OCI-LY1 (cell line): Measurements from ENCODE around the gene PGAM2.

Experiments
- H2AFZ ChIP-seq: fragments of 200-600 bp; sonication (generic), shearing (Covaris generic); 2 replicates; pipeline ENCODE4 v1.6.0; 2014; ENCODE audit warnings: antibody characterized with exemption, mild to moderate bottlenecking, low read length
- H3F3A ChIP-seq: fragments of 200-600 bp; sonication (generic), shearing (Covaris generic); 2 replicates; pipeline ENCODE4 v1.6.0; 2014; ENCODE audit warnings: mild to moderate bottlenecking, antibody characterized with exemption, low read length, moderate library complexity; ENCODE audit not compliant: insufficient read depth
- H3K27ac ChIP-seq: fragments of 200-600 bp; sonication (generic); 2 replicates; pipeline ENCODE4 v1.5.1; 2014; ENCODE audit warnings: low read length, mixed run types, mild to moderate bottlenecking, low read depth; ENCODE audit not compliant: poor library complexity, severe bottlenecking
- H3K27me3 ChIP-seq: fragments of 200-600 bp; sonication (generic); 2 replicates; pipeline ENCODE4 v1.6.0; 2014; ENCODE audit warnings: antibody characterized with exemption, mild to moderate bottlenecking, low read length, moderate library complexity; ENCODE audit not compliant: insufficient read depth
- H3K36me3 ChIP-seq: fragments of 200-600 bp; sonication (generic); 2 replicates; pipeline ENCODE4 v1.6.1; 2014; ENCODE audit warnings: mild to moderate bottlenecking, antibody characterized with exemption, low read length, moderate library complexity, mixed read lengths; ENCODE audit not compliant: insufficient read depth
- H3K4me1 ChIP-seq: fragments of 200-600 bp; sonication (generic); 2 replicates; pipeline ENCODE4 v1.5.1; 2014; ENCODE audit warnings: mild to moderate bottlenecking, low read length, moderate library complexity; ENCODE audit not compliant: insufficient read depth, severe bottlenecking
- H3K4me2 ChIP-seq: fragments of 200-600 bp; sonication (generic), shearing (Covaris generic); 2 replicates; pipeline ENCODE4 v1.6.1; 2014; ENCODE audit warnings: low read length
- H3K4me3 ChIP-seq: fragments of 200-600 bp; sonication (generic); 2 replicates; pipeline ENCODE4 v1.5.1; 2014; ENCODE audit warnings: low read length, low read depth, mild to moderate bottlenecking, mixed read lengths; ENCODE audit not compliant: poor library complexity, severe bottlenecking
- H3K79me2 ChIP-seq: fragments of 200-600 bp; shearing (Covaris generic); 2 replicates; pipeline ENCODE4 v1.6.1; 2016; ENCODE audit warnings: mixed run types, low read length, mixed read lengths; ENCODE audit not compliant: insufficient read depth
- H3K9ac ChIP-seq: fragments of 200-600 bp; sonication (generic), shearing (Covaris generic); 2 replicates; pipeline ENCODE4 v1.6.1; 2014; ENCODE audit warnings: mild to moderate bottlenecking, low read length, mixed read lengths
- H3K9me2 ChIP-seq: fragments of 200-600 bp; sonication (generic), shearing (Covaris generic); 2 replicates; pipeline ENCODE4 v1.6.1; 2014; ENCODE audit warnings: low read depth, mild to moderate bottlenecking, low read length, mixed read lengths
- H3K9me3 ChIP-seq: fragments of 200-600 bp; shearing (Covaris generic); 2 replicates; pipeline ENCODE4 v1.6.1; 2014; ENCODE audit warnings: low read length, mixed read lengths
- H4K20me1 ChIP-seq: fragments of 200-600 bp; sonication (generic), shearing (Covaris generic); 2 replicates; pipeline ENCODE4 v1.6.0; 2016; ENCODE audit warnings: mild to moderate bottlenecking, low read length; ENCODE audit not compliant: insufficient read depth
- EZH2 ChIP-seq: fragments of 200-600 bp; sonication (generic), shearing (Covaris generic); IDR thresholded peaks from 2 replicates; pipeline ENCODE4 v1.8.0; 2017; ENCODE audit warnings: borderline replicate concordance, mixed run types, mild to moderate bottlenecking, antibody characterized with exemption, low read length, moderate library complexity, mixed read lengths
- TF ChIP-seq, protein P1 (sequence below): fragments of 200-600 bp; sonication (generic), shearing (Covaris generic); IDR thresholded peaks from 2 replicates; pipeline ENCODE4 v1.5.1; 2017; ENCODE audit warnings: mild to moderate bottlenecking, antibody characterized with exemption, low read length, moderate library complexity, mixed read lengths

The PGAM2 gene

DNA sequence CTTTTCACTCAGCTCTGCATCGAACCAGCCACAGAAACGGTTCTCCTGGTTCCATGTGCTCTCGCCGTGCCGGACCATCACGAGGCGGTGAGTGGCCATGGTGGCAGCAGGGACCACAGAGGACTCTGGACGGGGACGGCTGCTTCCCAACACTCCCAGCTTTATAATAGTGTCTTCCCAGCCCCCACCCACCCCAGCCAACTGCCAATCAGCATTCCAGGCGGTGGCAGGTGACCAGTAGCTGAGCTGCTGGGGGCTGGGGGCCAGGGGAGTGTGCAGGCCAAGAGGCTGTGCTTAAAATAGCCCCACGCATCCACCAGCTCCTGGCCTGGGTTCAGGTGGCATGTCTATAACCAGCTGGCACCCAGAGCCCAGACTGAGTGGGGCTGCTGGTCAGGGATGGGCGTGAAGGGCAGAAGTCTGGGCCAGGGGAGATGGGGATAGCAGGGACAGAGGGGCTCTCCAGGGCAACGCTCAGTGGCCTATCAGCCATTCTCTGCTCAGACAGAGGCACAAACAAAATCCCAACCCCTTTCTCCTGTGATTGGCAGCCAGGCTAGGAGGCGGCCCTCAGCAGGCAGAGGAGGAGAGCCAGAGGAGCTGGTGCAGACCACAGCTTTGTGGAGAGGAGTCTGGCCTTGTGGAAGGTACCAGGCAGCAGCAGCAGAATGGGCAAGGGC lies at the start of gene PGAM2:
TSS of gene PGAM2 (minus strand) at position 137 of the 680 bp plus-strand sequence. CDS start at position 99, 38 bp downstream.
- Histone ChIP-seq H3K9ac (no peak within 1 kb of the TSS), H3K9me2 (no peaks in the 10 kb centered on the region), H2AFZ (no peak within 1 kb of the TSS), H3K79me2 (no peaks in the 10 kb centered on the region), H3K27me3 (no peaks in the 10 kb centered on the region; the same call in 1 of the 2 replicates), H3K27ac (no peak within 1 kb of the TSS), H3K9me3 (no peaks in the 10 kb centered on the region), H4K20me1 (no peaks in the 10 kb centered on the region), H3K4me3 (no peak within 1 kb of the TSS), H3K4me2 (no peak within 1 kb of the TSS), H3K4me1 (no peaks in the 10 kb centered on the region), H3K36me3 (peaks cover 24% of the 10 kb centered on the region), H3F3A (peaks cover 7% of the 10 kb centered on the region; the same call in 1 of the 2 replicates)
- TF ChIP-seq EZH2, result no peak
- TF ChIP-seq, protein P1, sequence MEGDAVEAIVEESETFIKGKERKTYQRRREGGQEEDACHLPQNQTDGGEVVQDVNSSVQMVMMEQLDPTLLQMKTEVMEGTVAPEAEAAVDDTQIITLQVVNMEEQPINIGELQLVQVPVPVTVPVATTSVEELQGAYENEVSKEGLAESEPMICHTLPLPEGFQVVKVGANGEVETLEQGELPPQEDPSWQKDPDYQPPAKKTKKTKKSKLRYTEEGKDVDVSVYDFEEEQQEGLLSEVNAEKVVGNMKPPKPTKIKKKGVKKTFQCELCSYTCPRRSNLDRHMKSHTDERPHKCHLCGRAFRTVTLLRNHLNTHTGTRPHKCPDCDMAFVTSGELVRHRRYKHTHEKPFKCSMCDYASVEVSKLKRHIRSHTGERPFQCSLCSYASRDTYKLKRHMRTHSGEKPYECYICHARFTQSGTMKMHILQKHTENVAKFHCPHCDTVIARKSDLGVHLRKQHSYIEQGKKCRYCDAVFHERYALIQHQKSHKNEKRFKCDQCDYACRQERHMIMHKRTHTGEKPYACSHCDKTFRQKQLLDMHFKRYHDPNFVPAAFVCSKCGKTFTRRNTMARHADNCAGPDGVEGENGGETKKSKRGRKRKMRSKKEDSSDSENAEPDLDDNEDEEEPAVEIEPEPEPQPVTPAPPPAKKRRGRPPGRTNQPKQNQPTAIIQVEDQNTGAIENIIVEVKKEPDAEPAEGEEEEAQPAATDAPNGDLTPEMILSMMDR, result no peak

- no peak overlapping the region for H3K4me2 ChIP-seq
- no peaks in the 10 kb centered on the region for H3K79me2 ChIP-seq
- TF ChIP-seq, protein P1, result no peak
- no peak for TF ChIP-seq EZH2
- no peak overlapping the region for H3K9ac ChIP-seq
- no peaks in the 10 kb centered on the region for H3K9me2 ChIP-seq
- peaks cover 62% of the 10 kb centered on the region for H3K36me3 ChIP-seq
- H4K20me1 ChIP-seq, result no peaks in the 10 kb centered on the region
- no peak overlapping the region for H3K4me3 ChIP-seq
- no peaks in the 10 kb centered on the region for H3F3A ChIP-seq
- peaks cover 1% of the 10 kb centered on the region; the same call in 1 of the 2 replicates for H3K27me3 ChIP-seq
- H3K27ac ChIP-seq, result no peak overlapping the region
- peaks cover 5% of the 10 kb centered on the region for H3K4me1 ChIP-seq
- H3K9me3 ChIP-seq, result no peaks in the 10 kb centered on the region
- H2AFZ ChIP-seq, result no peak overlapping the region
Observed at GRCh38 chr7:44114586-44115310, 49.4 kb upstream of the PGAM2 start.

GRCh38 chr7:44113764-44114354 lies 48.5 kb upstream of the PGAM2 start:
- H3K27ac ChIP-seq, result no peak overlapping the region
- no peaks in the 10 kb centered on the region for H3K9me2 ChIP-seq
- no peak overlapping the region for H2AFZ ChIP-seq
- TF ChIP-seq, protein P1, result no peak
- TF ChIP-seq EZH2, result no peak
- H3K36me3 ChIP-seq, result peaks cover 53% of the 10 kb centered on the region
- H3F3A ChIP-seq, result no peaks in the 10 kb centered on the region
- no peaks in the 10 kb centered on the region for H4K20me1 ChIP-seq
- H3K4me3 ChIP-seq, result no peak overlapping the region
- peaks cover 5% of the 10 kb centered on the region for H3K4me1 ChIP-seq
- H3K79me2 ChIP-seq, result no peaks in the 10 kb centered on the region
- no peak overlapping the region for H3K4me2 ChIP-seq
- no peaks in the 10 kb centered on the region for H3K9me3 ChIP-seq
- H3K9ac ChIP-seq, result no peak overlapping the region
- H3K27me3 ChIP-seq, result peaks cover 3% of the 10 kb centered on the region; the same call in 1 of the 2 replicates
